GM18873 (cell line): ENCODE data around the gene KLF7.

Experiments used
- ATAC-seq: cut with Tn5 transposase; IDR thresholded peaks from one replicate; pipeline ENCODE4 v1.9.1; 2021; ENCODE audit warnings: mild to moderate bottlenecking, moderate library complexity, moderate number of reproducible peaks; ENCODE audit not compliant: unreplicated experiment, low FRiP score

Gene KLF7

DNA sequence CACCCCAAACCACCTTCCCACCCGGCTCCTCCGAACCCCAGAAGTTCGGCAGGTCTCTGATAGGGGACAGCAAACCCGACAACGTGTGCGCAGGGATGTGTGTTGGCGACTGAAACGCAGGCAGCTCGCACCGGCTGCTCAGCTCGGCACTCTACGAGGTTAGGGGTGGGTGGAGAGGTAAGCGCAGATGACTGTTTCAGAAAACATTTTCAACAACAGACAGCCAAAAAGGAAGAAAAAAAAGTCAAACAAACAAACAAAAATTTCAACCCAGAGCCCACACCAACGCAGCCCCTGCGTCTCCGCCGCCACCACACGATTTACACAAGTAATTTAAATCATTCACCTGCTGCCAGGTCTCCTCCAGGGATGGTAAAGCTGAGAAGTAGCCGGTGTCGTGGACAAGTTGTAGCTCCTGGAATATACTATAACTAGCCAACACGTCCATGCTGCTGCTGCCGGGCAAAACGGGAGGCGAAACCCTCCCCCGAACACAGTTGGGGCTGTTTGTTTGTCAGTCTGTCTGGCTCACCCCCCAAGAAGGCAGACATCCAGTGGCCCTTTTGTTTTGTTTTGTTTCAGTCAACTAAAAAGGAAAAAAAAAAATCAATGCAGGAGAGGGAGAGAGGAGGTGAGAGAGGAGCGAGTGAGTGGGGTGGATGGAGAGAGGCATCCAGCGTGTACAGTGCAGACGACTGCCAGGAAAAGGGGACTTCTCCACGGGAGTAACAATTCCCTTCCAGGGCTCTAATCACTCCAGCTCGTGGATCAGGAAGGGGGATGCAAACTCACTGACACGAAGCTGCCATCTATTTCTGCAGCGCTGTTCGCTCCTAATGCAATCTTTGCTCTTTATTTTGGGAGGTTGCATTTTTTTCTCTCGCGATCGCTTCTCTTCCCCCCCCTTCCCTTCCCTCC, at the start of gene KLF7:
Gene KLF7 (minus strand): TSS at position 828 of the 918 bp plus-strand sequence. CDS start 380 bp downstream, at position 448.
- no peak for ATAC-seq

DNA sequence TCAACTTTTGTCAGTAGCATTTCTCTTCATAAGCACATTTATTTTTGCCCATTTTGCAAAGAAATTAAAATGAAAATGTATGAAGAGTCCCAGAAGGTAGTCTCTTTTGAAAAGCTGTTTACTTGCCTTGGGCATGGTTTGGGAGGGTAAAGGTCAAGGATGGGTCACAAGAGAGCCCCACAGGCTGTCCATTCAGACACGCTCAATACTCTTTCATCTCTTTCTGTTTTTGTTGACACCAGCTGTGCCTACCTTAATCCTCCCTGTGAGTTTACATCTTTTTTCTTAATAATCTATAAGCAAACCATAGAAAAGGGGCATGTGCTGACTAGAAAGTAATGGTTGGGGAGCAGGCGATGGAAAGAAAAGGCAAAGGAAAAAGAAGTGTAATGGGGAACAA, 49.6 kb upstream of the KLF7 start:
- ATAC-seq: no peak

- ATAC-seq: no peak
Measured at GRCh38 chr2:207214446-207214845, 48.7 kb upstream of the KLF7 start.

DNA sequence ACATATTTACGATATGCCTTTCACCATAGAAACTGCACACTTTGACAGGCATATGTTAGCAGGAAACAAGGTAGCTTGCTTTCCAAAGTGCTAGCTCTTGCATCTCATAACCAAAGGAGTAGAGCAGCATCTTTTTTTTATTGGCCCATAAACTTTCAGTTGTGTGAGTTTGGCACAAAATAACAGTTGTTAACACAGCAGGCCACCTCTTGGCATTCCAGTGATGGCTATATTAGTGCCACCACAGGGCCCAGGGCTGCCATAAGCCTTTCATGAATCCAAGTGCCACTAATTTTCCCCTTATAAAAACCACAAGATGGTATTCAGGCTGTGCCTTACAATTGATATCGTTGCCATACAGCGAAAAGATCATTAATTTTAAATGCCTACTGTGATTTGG, 40.3 kb upstream of the KLF7 start:
- no peak for ATAC-seq

GRCh38 chr2:207205173-207205957, 39.6 kb upstream of the KLF7 start:
- ATAC-seq: no peak

DNA sequence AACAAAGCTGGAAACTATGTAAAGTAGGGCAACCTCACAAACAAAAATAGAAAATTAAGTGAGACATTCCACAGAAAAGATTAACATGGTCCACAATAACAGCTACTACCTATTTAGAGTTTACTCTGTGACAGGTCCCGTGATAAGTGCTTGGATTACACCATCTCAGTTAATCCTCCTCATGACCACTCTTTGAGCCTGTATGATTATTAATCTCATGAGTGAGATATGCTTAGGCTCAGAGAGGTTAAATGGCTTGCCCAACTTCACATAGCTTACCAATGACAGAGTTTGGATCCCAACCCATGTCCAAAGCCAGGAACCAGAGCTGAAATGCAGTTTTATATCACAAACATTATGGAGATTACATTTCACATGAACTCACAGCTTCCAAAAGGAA, 37.3 kb upstream of the KLF7 start:
- no peak for ATAC-seq

- no peak for ATAC-seq
Measured at GRCh38 chr2:207202645-207203044, 36.9 kb upstream of the KLF7 start.

GRCh38 chr2:207201416-207201815, 35.7 kb upstream of the KLF7 start:
- no peak for ATAC-seq

GRCh38 chr2:207200136-207200535, 34.4 kb upstream of the KLF7 start:
- ATAC-seq: no peak

GRCh38 chr2:207194028-207194427, 28.3 kb upstream of the KLF7 start:
- no peak for ATAC-seq

DNA sequence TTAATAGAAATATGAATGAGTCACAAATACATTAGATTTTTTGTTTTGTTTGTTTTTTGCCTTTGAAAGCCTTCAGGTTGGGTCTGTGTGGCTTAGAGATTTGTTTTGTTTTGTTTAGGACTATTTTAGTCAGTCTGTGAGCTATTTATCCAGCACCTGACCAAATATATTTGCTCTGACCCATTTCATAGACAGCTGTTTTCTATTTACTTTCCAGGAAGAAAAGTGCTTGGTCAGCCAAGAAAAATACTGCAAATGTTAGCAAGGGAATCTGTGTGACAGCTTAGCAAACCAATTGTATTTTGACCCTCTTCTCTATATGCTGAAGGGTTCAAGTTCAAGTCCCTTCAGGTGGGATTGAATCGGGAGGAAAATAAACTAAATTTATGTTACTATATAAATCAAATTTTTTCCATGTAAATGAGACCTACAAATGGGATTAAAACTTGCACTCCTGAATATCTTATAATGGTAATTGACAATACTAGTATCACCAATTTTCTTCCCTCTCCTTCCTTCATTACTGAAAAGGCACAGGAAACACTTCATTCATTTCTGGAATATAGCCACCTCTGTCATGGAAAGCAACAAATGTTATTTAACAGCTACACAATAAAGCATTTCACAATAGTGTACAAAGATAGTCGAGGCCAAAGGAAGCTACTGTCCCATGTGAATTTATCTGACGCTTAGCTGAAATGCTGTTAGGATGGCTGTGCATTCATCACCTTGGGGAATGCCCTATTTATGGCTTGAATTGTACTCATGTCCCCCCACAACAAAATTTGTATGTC, 23.1 kb upstream of the KLF7 start:
- ATAC-seq: no peak

- no peak for ATAC-seq
Measured at GRCh38 chr2:207185372-207185771, 19.6 kb upstream of the KLF7 start.

- ATAC-seq: no peak
Measured at GRCh38 chr2:207184768-207185167, 19.0 kb upstream of the KLF7 start.

- ATAC-seq: no peak
Measured at GRCh38 chr2:207184348-207184747, 18.6 kb upstream of the KLF7 start.

DNA sequence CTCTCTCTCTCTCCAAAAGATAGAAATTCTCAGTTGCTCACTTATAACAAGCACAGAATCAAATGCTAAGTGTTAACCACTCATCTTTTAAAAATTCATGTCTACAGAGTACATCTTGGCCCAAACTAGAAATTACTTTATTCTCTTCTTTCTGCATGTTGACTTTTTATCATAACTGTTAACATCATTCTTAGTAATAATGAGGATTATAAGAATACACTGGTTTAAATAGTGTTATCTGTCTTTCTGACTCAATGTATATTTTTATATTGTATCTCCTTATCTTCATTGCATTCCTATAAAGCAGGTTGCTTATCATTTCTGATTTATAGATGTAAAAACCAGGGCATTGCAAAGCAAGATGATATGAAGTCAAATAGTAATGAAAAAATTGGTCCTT, 17.8 kb upstream of the KLF7 start:
- ATAC-seq: no peak

DNA sequence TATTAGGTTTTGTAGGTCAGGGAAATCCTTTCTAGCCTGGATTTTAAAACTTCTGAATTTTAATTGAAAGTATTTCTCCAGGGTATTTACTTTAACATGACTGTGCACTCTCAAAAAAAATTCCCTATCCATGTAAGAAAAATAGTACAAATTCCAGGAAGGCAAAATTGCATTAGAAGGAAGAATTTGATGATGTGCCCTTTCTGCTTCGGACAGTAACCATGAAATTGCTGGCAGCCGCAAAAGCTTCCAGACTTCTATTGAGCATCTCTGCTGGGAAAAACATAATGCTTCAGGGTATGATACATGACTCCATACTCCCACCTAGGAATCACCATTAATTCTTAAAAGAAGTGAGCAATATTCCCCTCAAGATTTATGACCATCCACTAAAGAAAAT, 17.2 kb upstream of the KLF7 start:
- no peak for ATAC-seq

GRCh38 chr2:207181526-207182274, 16.0 kb upstream of the KLF7 start:
- no peak for ATAC-seq

DNA sequence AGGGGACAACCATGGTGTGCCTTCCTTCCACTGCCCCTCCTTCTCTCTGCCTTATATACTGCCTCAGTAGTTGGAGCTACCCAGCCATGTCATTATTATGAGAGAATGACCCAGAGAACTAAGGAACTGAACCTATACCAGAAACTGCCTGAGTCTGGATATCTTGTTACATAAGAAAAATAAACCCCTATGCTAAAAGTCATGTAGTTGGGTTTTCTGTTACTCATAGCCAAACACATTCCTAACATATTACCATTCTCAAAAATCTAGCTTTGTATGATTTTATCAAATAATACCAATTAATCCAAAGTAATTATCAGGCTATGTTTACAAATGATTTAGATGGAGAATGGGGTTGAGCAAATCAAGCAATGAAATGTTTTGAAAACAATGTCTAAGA, 15.0 kb upstream of the KLF7 start:
- ATAC-seq: no peak

DNA sequence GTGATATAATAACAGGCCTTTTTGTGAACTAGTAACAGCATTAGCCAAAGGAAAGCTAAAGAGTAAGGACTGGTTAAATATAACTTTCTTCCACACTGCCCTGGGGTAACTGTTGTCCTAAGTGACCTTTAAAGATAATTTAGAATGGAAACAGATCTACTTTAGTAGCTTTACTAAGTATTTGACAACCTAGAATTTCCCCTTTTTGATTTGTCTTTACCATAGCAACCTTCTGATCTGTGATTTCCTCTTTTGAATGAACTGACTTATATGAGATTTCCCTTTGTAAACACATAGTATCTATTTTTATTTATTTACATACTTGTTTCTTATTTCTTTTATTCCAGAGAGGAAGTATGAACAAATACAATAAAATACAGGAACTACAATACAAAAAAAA, 10.5 kb upstream of the KLF7 start:
- no peak for ATAC-seq

DNA sequence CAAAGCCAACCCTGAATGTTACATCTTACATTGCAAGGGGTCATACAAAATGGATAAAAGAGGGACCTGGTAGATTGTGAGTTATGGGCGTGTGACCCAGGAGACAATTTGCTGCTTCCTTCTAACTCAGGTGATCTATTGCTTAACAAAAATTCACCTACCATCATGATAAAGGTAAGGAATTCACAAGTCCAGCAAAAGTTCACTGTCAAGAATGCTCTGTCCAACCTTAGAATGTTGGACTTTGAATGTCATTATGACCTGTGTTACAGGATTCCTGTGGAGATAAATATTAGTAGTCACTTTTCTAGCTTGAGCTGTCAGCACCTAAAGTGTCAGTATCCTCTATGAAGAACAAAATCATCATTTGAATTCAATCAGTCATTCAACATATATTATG, 7.9 kb upstream of the KLF7 start:
- ATAC-seq: no peak
